Right lobe of liver (tissue), 6 donors: ENCODE data around the gene IMPDH1. TPM values are rescaled to one million over a fixed set of nuclear protein-coding genes. Genes with fewer than 3 reads are reported as not detected.

Experiments used
- ATAC-seq, 4 donors: fragments of 200-7000 bp; cut with Tn5 transposase; one replicate each; pipeline ENCODE4 v1.9.1; 2020; ENCODE audit warnings: mild to moderate bottlenecking in 4 of 4, moderate library complexity in 4 of 4
- DNase-seq, 3 donors: peaks; one replicate each; pipeline ENCODE4 v3.0.0-alpha.2; 2020
- H3K27ac ChIP-seq, 3 donors: fragments of 200-600 bp; one replicate each; pipeline ENCODE4 v1.8.0; 2022
- H3K27me3 ChIP-seq, 2 donors: fragments of 200-600 bp; one replicate each; pipeline ENCODE4 v1.8.0; 2022
- H3K36me3 ChIP-seq, 4 donors: fragments of 200-600 bp; sonication (generic) in 1 of 4; one replicate each; pipeline versions ENCODE4 v1.5.1 to v1.8.0; 2017 to 2022; ENCODE audit warnings: control low read depth in 1 of 4
- H3K4me1 ChIP-seq, 4 donors: fragments of 200-600 bp; sonication (generic) in 1 of 4; one replicate each; pipeline versions ENCODE4 v1.5.1 to v1.8.0; 2017 to 2022; ENCODE audit warnings: control low read depth in 1 of 4
- H3K4me3 ChIP-seq, 3 donors: fragments of 200-600 bp; one replicate each; pipeline ENCODE4 v1.8.0; 2022
- H3K9me3 ChIP-seq, 4 donors: fragments of 200-600 bp; sonication (generic) in 1 of 4; one replicate each; pipeline versions ENCODE4 v1.5.1 to v1.8.0; 2017 to 2022; ENCODE audit warnings: control low read depth in 1 of 4
- CTCF ChIP-seq, 4 donors: fragments of 200-600 bp in 3 of 4; fragments of 450-650 bp in 1 of 4; IDR thresholded peaks; one replicate each; pipeline versions ENCODE4 v1.5.1 to v1.8.0; 2016 to 2022; ENCODE audit warnings: antibody characterized with exemption in 4 of 4, mild to moderate bottlenecking in 2 of 4
- POLR2A ChIP-seq: fragments of 450-650 bp; IDR thresholded peaks from one replicate; pipeline ENCODE4 v1.6.1; 2017; ENCODE audit warnings: antibody characterized with exemption, mild to moderate bottlenecking
- WGBS: methylation state at CpG from one replicate; pipeline ENCODE4 v1.1.6; 2018; ENCODE audit warnings: low coverage, low lambda C conversion rate; ENCODE audit not compliant: insufficient coverage; ENCODE audit errors: missing lambda C conversion rate; 5-methylcytosine and 5-hydroxymethylcytosine counted together
- intact Hi-C, 2 donors: fragments of 100-400 bp; cut with DNase I; formaldehyde crosslinking; loops; one replicate each; pipeline versions ENCODE4 v1.11.2 to v1.14.1; 2022
- total RNA-seq, 6 experiments: library from RNA; depleted of rRNA in 2 of 6; stranded (reverse); fragments of >200 nt in 2 of 6; fragmentation: NEBNext Ultra II Directional in 3 of 6; extraction: Animal tissue kit (Norgen Biotek cat#: 25700) in 3 of 6; gene quantifications; one replicate each; pipeline versions ENCODE4 v1.1.0 to v1.2.4, GENCODE V29; 2016 to 2023
- donor health status: DM: no; HTN: yes; CAD: no.
- donor health status: DM: no; HTN: no; CAD: no.
- donor health status: DM: no; HTN: no; CAD: no.
- donor health status: DM: no; HTN: yes; CAD: no.
- donor health status: DM: no; HTN: yes; CAD: no.

Gene IMPDH1
- total RNA-seq, 6 experiments from 2014 or later: 3.0 to 9.8 (median 5.5) TPM

GRCh38 chr7:128358233-128358632 is 51.5 kb downstream of the IMPDH1 start:
- WGBS: 78% methylated on average over 1 of the region's 1 CpG
- no peak overlapping the region for H3K27ac ChIP-seq
- peaks cover 0 to 6% (median 0%) of the 10 kb centered on the region in 4 donors for H3K4me1 ChIP-seq
- intact Hi-C loops: no loop called here
- H3K9me3 ChIP-seq: no peaks in the 10 kb centered on the region
- DNase-seq (no peak), ATAC-seq (no peak)
- TF ChIP-seq POLR2A (no peak), CTCF (IDR thresholded peaks at IDR 0.05) (no peak)
- no peaks in the 10 kb centered on the region for H3K27me3 ChIP-seq
- no peaks in the 10 kb centered on the region for H3K36me3 ChIP-seq
- H3K4me3 ChIP-seq: no peak overlapping the region

GRCh38 chr7:128357217-128357613 is 52.6 kb downstream of the IMPDH1 start:
- Histone ChIP-seq H3K9me3 (no peaks in the 10 kb centered on the region), H3K4me3 (no peak overlapping the region), H3K27me3 (no peaks in the 10 kb centered on the region), H3K27ac (no peak overlapping the region), H3K36me3 (no peaks in the 10 kb centered on the region), H3K4me1 (peaks cover 0 to 8% (median 0%) of the 10 kb centered on the region in 4 donors)
- no peak for DNase-seq
- WGBS: 68% methylated on average over 3 of the region's 6 CpGs
- no peak for ATAC-seq
- TF ChIP-seq POLR2A (no peak), CTCF (IDR thresholded peaks at IDR 0.05) (no peak)
- intact Hi-C loops: no loop called here

GRCh38 chr7:128356546-128357216 is 53.1 kb downstream of the IMPDH1 start:
- no peak for ATAC-seq
- intact Hi-C loops: no loop called here
- TF ChIP-seq CTCF (IDR thresholded peaks at IDR 0.05): no peak
- no peak for TF ChIP-seq POLR2A
- H3K9me3 ChIP-seq: no peaks in the 10 kb centered on the region
- no CpG with 5 or more reads among the region's 2 CpGs for WGBS
- no peak overlapping the region for H3K27ac ChIP-seq
- H3K27me3 ChIP-seq: peaks cover 0 to under 1% of the 10 kb centered on the region in 2 donors
- H3K4me3 ChIP-seq: no peak overlapping the region
- H3K4me1 ChIP-seq: peaks cover 0 to 7% (median 0%) of the 10 kb centered on the region in 4 donors
- H3K36me3 ChIP-seq: no peaks in the 10 kb centered on the region
- DNase-seq: no peak

- intact Hi-C loops: loop anchor here in 1 of 2 donors (5.0 kb wide), 1 partner anchor 34 kb away; no protein-coding TSS in a partner anchor
- H3K4me1 ChIP-seq: peaks cover 0 to 10% (median 0%) of the 10 kb centered on the region in 4 donors
- ATAC-seq: no peak
- 100% methylated on average over 1 of the region's 1 CpG for WGBS
- H3K36me3 ChIP-seq: no peaks in the 10 kb centered on the region
- no peak for DNase-seq
- no peak overlapping the region for H3K27ac ChIP-seq
- no peak for TF ChIP-seq CTCF (IDR thresholded peaks at IDR 0.05)
- H3K9me3 ChIP-seq: no peaks in the 10 kb centered on the region
- H3K27me3 ChIP-seq: peaks cover 0 to 9% of the 10 kb centered on the region in 2 donors
- no peak overlapping the region for H3K4me3 ChIP-seq
Observed at GRCh38 chr7:128353610-128354009, 56.2 kb downstream of the IMPDH1 start.
